OCI-LY7 (cell line): ENCODE measurements around the gene CLEC16A. TPM values are rescaled to one million over a fixed set of nuclear protein-coding genes. Genes with fewer than 3 reads are reported as not detected.

Experiments used
- BruUV-seq: library from RNA; stranded (reverse); fragments of 400-500 nt; replicated peaks from 2 replicates; lab custom pipeline; 2021; lab: Mats Ljungman, UMichigan
- CTCF ChIA-PET: fragments of 300-600 bp; sonication (Branson Sonifier 250); formaldehyde crosslinking; loops from one replicate; lab custom pipeline; 2022; ENCODE audit warnings: antibody characterized with exemption; ENCODE audit not compliant: unreplicated experiment; lab: Charles Lee
- POLR2A ChIA-PET: fragments of 300-600 bp; sonication (Branson Sonifier 250); formaldehyde crosslinking; loops from one replicate; lab custom pipeline; 2022; ENCODE audit warnings: antibody characterized with exemption; lab: Charles Lee
- DNase-seq: peaks from one replicate; pipeline ENCODE4 v3.0.0-alpha.2; 2015; ENCODE audit warnings: low spot score
- H2AFZ ChIP-seq: fragments of 200-600 bp; sonication (generic), shearing (Covaris generic); 2 replicates; pipeline ENCODE4 v1.6.1; 2014; ENCODE audit warnings: mild to moderate bottlenecking, antibody characterized with exemption, low read length, moderate library complexity
- H3K27ac ChIP-seq: fragments of 200-600 bp; sonication (generic); 2 replicates; pipeline ENCODE4 v1.5.1; 2014; ENCODE audit warnings: mixed run types, low read depth, mild to moderate bottlenecking, moderate library complexity, low read length, inconsistent platforms; ENCODE audit not compliant: poor library complexity, severe bottlenecking
- H3K36me3 ChIP-seq: fragments of 200-600 bp; sonication (generic); 2 replicates; pipeline ENCODE4 v1.6.1; 2014; ENCODE audit warnings: mild to moderate bottlenecking, antibody characterized with exemption, low read length, moderate library complexity, mixed read lengths; ENCODE audit not compliant: insufficient read depth
- H3K4me1 ChIP-seq: fragments of 200-600 bp; sonication (generic); 2 replicates; pipeline ENCODE4 v1.5.1; 2014; ENCODE audit warnings: mild to moderate bottlenecking, low read length; ENCODE audit not compliant: insufficient read depth, poor library complexity, severe bottlenecking
- H3K4me2 ChIP-seq: fragments of 200-600 bp; sonication (generic); 2 replicates; pipeline ENCODE4 v1.6.1; 2014; ENCODE audit warnings: mild to moderate bottlenecking, low read length
- H3K4me3 ChIP-seq: fragments of 200-600 bp; sonication (generic); 2 replicates; pipeline ENCODE4 v1.5.1; 2014; ENCODE audit warnings: mild to moderate bottlenecking, low read depth, low read length; ENCODE audit not compliant: poor library complexity, severe bottlenecking
- H3K79me2 ChIP-seq: fragments of 200-600 bp; sonication (generic); 2 replicates; pipeline ENCODE4 v1.6.1; 2016; ENCODE audit warnings: low read depth, mild to moderate bottlenecking, low read length, moderate library complexity, mixed read lengths; ENCODE audit not compliant: insufficient read depth
- H3K9me2 ChIP-seq: fragments of 200-600 bp; sonication (generic); 2 replicates; pipeline ENCODE4 v1.6.1; 2016; ENCODE audit warnings: mild to moderate bottlenecking, low read length, mixed read lengths; ENCODE audit not compliant: insufficient read depth
- H3K9me3 ChIP-seq: fragments of 200-600 bp; sonication (generic); 2 replicates; pipeline ENCODE4 v1.6.1; 2014; ENCODE audit warnings: mild to moderate bottlenecking, mixed run types, low read length, mixed read lengths
- H4K20me1 ChIP-seq: fragments of 200-600 bp; sonication (generic); 2 replicates; pipeline ENCODE4 v1.6.1; 2014; ENCODE audit warnings: mild to moderate bottlenecking, antibody characterized with exemption, low read length, moderate library complexity, mixed read lengths; ENCODE audit not compliant: insufficient read depth
- CTCF ChIP-seq: fragments of 200-600 bp; sonication (generic); conservative IDR thresholded peaks from 2 replicates; pipeline ENCODE4 v1.5.1; 2014; ENCODE audit warnings: mild to moderate bottlenecking, antibody characterized with exemption, low read length, moderate library complexity, mixed read lengths
- EZH2phosphoT487 ChIP-seq: fragments of 200-600 bp; sonication (generic); IDR thresholded peaks from 2 replicates; pipeline ENCODE4 v1.6.1; 2018; ENCODE audit warnings: low read depth, borderline replicate concordance, mild to moderate bottlenecking, mixed run types, antibody characterized with exemption, low read length, moderate library complexity, mixed read lengths
- intact Hi-C: fragments of 100-400 bp; cut with micrococcal nuclease; formaldehyde crosslinking; loops from one replicate; pipeline ENCODE4 v1.10.0; 2022; ENCODE audit not compliant: unreplicated experiment
- total RNA-seq, 2 experiments: library from RNA; depleted of rRNA in 1 of 2; stranded (reverse); fragments of >200 nt in 1 of 2; shearing (Covaris generic) in 1 of 2; gene quantifications; 2 replicates each; pipeline ENCODE4 v1.2.3, GENCODE V29; 2014 to 2022

Gene CLEC16A
- total RNA-seq, 2 experiments from 2014 or later, result 26.2 to 50.9 TPM

- BruUV-seq, result no TSS peak
- TF ChIP-seq CTCF (no peak), EZH2phosphoT487 (no peak)
- H3K4me2 ChIP-seq, result peak overlapping the region; percentile 52
- no peaks in the 10 kb centered on the region for H4K20me1 ChIP-seq
- ChIA-PET CTCF (interaction anchor here (0.7 to 1.3 kb wide), 2 partner anchors 114 to 267 kb away, joined by 3 read pairs; no protein-coding TSS in a partner anchor), POLR2A (interaction anchor here (0.6 to 1.6 kb wide), 3 partner anchors 13 to 151 kb away, joined by 3 to 4 read pairs (median 3); no protein-coding TSS in a partner anchor)
- intact Hi-C loops, result no loop called here
- no peaks in the 10 kb centered on the region for H3K9me2 ChIP-seq
- no peak overlapping the region for H2AFZ ChIP-seq
- no peak for DNase-seq
- no peak overlapping the region for H3K4me3 ChIP-seq
- H3K4me1 ChIP-seq, result peaks cover 31% of the 10 kb centered on the region
- peaks cover 3% of the 10 kb centered on the region; the same call in 1 of the 2 replicates for H3K36me3 ChIP-seq
- no peaks in the 10 kb centered on the region for H3K79me2 ChIP-seq
- H3K27ac ChIP-seq, result no peak overlapping the region
- no peaks in the 10 kb centered on the region for H3K9me3 ChIP-seq
Observed at GRCh38 chr16:11104168-11105037, 160.0 kb downstream of the CLEC16A start.

GRCh38 chr16:11105038-11105903 is 160.9 kb downstream of the CLEC16A start:
- no peak overlapping the region for H2AFZ ChIP-seq
- H3K9me2 ChIP-seq, result no peaks in the 10 kb centered on the region
- no peak overlapping the region for H3K27ac ChIP-seq
- H3K4me2 ChIP-seq, result peak overlapping the region; percentile 52
- no peaks in the 10 kb centered on the region for H4K20me1 ChIP-seq
- no peaks in the 10 kb centered on the region for H3K9me3 ChIP-seq
- peaks cover 3% of the 10 kb centered on the region; the same call in 1 of the 2 replicates for H3K36me3 ChIP-seq
- intact Hi-C loops, result no loop called here
- ChIA-PET POLR2A (interaction anchor here (1.5 to 1.6 kb wide), 2 partner anchors 11 to 150 kb away, joined by 4 read pairs; no protein-coding TSS in a partner anchor), CTCF (interaction anchor here (0.7 to 1.3 kb wide), 2 partner anchors 113 to 266 kb away, joined by 3 read pairs; no protein-coding TSS in a partner anchor)
- H3K4me1 ChIP-seq, result peaks cover 22% of the 10 kb centered on the region
- peak; percentile 68 for DNase-seq
- no peaks in the 10 kb centered on the region for H3K79me2 ChIP-seq
- H3K4me3 ChIP-seq, result no peak overlapping the region
- TF ChIP-seq EZH2phosphoT487 (no peak), CTCF (no peak)
- BruUV-seq, result no TSS peak
